Measurements from ENCODE around the gene ZMYND15.

ZMYND15 gene

DNA sequence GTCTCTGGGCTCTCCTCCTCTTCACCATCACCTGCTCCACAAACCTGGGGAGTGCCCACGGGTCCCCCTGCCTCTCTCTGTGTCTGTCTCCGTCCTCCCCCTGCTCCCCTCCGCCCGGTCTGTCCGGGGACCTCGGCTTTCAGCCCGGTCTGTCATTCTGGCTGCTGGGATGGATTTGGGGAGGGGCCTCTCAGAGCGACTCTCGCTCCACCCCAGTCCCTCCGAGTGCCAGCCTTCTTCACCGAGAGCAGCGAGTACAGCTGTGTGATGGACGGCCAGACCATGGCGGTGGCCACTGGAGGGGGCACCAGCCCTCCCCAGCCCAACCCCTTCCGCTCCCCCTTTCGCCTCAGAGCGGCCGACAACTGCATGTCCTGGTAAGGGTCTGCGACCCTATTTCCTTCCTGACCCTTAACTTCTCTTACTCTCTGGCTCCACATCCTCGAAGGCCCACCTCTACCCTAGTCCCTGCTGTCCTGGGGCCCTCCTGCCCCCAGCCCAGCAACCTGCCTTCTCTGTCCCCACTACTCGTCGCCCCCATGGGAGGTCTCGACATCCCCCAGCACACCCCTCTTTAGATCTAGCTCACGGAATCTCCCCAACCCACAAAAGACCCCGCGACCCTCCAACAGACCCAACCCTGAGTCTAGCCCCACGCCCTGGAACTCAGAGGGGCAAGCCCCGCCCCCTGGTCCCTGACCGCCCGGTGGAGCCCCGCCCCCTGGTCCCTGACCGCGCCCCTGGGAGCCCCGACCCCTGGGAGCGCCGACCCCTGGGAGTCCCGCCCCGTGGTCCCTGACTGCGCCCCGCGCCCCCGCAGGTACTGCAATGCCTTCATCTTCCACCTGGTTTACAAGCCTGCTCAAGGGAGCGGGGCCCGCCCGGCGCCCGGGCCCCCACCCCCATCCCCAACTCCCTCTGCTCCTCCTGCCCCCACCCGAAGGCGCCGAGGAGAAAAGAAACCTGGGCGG, 5.7 kb downstream of the ZMYND15 start:
- DNase-seq: no peak

DNA sequence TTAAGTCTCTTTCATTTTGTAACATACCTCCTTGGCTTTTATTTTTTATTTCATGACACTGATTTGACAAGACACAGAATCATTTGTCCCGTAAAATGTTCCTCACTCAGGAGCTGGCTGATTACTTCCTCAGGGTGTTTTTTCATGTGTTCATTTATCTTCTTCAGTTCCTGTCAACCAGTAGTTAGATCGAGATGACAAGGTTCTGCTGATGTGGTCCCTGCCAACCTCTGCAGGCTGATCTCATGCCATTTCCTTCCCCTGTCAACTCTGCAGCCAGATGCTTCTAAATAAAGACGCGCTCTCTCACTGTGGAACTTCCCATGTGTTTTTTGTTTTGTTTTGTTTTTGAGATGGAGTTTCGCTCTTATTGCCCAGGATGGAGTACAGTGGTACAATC, 8.2 kb downstream of the ZMYND15 start:
- DNase-seq: no peak

DNA sequence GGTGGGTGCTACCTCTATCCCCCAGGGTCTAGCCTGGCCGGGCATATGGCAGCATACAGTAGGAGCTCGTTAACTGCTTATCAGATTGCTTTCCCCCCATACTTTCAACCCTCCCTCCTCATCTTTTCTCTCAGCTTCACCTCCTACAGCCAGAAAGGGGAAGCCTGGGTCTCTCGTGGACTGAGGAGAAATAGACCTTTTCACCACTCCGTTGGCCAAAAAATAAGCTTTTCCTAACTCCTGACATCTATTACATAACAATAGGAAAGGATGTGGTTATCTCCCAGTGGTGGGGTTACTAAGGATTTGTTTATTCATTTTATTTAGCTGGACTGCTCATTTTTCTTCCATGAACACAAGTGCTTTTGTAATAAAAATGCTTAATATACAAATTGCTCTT, 9.1 kb downstream of the ZMYND15 start:
- DNase-seq: no peak

DNA sequence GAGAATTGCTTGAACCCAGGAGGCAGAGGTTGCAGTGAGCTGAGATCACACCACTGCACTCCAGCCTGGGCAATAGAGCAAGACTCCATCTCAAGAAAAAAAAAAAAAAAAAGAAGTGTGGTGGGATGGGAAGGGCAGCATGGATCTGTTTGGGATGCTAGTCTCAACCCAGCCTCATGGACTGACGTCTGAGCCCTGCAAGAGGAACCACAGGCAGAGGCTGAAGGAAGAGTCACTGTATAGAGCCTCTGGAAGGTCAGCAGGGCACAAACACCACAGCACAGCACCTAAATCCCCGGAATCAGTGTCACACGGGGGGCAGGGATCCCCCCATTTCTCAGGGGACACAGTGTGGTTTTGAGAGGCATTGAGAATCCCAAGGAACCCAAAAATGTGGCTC, 11.0 kb downstream of the ZMYND15 start:
- DNase-seq: no peak

DNA sequence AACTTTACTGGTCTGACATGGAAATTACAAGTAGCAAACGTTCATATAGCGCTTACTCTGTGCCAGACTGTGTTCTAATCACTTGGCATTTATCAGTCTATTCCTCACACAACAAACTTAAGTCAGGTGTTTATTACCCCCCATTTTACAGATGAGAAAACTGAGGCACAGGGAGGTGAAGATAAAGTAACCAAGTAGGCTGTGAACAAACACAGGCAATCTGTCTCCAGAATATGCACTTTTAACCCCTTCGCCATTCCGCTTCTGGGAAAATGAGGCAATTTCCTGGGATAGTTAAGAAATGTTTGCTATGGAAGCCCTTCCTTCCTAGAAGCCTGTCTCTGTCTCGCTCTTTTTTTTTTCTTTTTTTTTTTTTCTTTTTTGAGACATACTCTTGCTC, 12.3 kb downstream of the ZMYND15 start:
- no peak for DNase-seq

DNA sequence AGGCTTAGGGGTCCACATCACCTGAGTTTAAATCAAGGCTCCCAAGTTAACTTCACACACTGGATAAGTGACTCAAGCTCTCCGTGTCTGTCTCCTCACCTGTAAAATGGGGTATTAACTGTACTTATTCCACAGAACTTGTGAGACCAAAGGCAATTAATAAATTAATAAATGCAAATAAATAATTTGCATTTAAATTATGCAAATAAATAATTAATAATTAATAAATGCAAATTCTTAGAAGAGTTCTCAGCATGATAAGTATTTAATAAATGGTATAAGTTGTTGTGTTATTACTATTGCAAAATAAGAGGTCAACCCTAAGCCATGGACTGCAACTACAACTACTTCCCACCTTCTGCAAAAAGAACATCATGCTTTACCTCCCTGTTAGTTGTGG, 13.8 kb downstream of the ZMYND15 start:
- no peak for DNase-seq

DNA sequence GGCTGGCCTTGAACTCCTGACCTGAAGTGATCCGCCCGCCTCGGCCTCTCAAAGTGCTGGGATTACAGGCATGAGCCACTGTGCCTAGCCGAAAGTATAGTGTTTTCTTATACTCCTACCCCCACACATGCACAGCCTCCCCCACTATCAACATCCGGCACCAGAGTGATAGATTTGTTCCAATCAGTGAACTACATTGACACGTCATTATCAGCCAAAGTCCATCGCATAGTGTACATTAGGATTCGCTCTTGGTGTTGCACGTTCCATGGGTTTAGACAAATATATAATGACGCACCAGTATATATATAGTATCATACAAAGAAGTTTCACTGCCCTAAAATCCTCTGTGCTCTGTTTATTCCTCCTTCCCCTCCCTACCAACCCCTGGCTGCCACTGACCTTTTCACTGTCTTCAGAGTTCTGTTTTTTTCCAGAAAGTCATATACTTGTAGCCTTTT, 20.2 kb downstream of the ZMYND15 start:
- no peak for DNase-seq

DNA sequence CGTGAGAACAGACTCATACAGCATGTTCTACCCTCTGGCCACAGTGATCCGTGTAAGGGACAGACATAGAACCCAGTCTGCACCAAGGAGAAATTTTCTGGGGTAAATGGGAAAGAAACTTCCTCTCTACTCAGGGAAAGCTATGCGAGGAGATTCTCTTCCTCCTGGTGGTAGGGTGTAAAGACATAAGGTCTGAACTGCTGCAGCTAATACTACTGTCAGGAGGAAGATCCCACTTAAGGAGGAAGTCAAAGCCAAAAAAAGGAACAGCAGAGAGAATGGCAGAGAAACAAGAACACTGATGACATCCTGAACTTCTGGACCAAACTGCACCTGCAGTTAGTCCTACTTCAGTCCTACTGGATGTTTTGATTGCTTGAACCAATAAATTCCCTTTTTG, 25.0 kb downstream of the ZMYND15 start:
- no peak for DNase-seq

DNA sequence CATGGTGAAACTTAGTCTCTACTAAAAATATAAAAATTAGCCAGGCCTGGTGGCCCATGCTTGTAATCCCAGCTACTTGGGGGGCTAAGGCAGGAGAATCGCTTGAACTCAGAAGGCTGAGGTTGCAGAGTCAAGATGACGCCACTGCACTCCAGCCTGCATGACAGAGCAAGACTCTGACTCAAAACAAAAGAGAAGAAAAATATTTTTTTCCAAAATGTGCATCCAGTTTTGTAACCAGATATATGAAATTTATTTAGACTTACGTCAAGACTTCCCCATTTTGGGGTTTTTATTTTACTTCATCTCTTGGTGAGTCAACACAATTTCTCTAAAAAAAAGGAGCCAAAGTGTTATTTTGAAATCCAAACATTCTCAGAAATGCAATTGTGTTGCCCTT, 26.6 kb downstream of the ZMYND15 start:
- no peak for DNase-seq

DNA sequence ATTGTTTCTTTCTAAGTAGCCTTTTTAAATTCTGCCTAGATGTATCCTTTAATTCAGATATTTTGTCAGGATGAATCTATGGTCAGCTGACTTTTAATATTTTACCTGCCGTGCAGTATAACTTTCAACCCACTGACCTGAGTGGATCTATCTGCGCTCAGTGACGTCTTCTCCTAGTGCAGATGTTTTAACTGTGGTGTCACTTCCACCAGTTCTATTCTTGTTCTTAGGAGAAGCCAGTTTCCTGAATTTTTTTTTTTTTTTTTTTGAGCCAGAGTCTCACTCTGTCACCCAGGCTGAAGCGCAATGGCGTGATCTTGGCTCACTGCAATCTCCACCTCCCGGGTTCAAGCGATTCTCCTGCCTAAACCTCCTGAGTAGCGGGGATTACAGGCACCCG, 27.1 kb downstream of the ZMYND15 start:
- no peak for DNase-seq

DNA sequence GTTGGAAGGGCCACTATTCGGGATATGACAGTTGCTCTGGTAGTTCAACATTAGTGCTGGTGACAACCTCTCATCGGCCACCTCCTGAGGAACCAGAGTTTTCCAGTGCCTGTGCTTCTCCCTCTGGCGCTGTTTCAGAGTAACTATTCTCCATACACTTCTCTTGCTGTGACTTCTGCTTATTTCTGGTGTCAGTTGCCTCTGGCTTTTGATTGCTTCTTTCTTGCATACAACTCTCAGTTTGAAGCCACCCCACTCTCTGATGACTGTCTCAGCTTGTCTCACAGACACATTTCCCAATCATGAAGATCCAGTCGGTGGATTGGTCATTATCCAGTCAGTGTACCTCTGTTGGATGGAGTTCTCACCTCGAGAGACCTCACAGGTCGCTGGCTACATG, 28.7 kb downstream of the ZMYND15 start:
- no peak for DNase-seq

DNA sequence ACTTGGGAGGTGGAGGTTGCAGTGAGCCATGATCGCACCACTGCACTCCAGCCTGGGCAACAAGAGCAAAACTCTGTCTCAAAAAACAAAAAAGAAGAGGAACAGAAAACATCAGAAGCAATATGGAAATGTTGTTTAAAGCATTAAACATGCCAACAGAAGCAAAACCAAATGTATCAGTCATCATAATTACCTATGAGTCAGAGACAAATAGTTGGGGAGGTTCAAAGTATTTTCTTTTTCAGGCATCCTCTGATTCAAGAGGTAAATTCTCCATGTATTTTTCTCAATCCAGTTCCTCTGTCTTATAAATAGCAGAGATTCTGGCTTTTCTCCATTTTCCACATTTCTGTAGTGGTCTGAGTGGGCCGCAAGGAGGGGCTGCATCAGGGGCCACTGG, 30.0 kb downstream of the ZMYND15 start:
- DNase-seq: no peak

DNA sequence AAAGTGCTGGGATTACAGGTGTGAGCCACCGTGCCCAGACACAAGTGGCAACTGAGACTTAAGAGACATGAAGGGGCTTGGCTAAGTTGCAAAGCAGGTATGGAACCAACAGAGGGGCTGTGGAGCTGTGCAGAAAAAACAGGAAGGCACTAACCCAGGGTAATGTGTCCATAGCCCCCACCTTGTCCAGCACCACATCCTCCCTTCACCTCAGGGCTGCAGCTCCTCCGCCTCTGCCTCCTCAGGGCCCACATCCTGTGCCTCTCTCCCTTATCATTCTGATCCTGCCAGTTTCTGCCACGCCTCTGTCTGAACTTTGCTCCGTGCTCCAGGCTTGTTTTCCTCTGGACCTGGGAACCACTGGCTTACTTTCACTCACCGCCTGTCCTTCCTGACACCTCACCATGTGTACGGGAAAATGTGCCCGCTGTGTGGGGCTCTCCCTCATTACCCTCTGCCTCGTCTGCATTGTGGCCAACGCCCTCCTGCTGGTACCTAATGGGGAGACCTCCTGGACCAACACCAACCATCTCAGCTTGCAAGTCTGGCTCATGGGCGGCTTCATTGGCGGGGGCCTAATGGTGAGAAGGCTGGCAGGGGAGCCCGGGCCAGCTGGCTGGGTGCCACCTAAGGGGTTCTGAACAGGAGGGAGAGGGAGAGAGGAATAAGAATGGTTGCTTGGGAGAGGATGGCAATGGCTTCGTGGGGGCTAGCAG, 32.0 kb downstream of the ZMYND15 start, which contains the start of gene TM4SF5:
Gene TM4SF5 (plus strand): TSS at position 368 of the 716 bp plus-strand sequence. CDS start 37 bp downstream, at position 405.
- no peak for DNase-seq

DNA sequence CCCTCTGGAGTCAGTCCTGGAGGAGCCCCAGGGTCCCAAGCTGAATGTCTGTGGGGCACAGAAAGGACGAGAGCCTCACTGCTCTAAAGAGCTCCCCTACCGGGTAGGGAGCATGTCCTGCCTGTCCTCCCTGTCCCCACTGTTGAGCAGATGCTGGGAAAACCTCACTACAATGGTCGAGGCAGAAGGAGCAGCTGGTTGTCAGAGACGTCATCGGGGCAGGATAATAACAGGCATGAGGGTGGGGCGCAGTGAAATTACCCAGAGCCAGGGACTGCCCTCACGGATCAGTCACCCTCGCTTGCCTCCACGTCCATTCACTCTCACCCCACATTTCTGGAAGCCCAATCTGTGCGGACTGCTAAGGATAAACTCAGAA, 32.6 kb downstream of the ZMYND15 start:
- no peak for DNase-seq

DNA sequence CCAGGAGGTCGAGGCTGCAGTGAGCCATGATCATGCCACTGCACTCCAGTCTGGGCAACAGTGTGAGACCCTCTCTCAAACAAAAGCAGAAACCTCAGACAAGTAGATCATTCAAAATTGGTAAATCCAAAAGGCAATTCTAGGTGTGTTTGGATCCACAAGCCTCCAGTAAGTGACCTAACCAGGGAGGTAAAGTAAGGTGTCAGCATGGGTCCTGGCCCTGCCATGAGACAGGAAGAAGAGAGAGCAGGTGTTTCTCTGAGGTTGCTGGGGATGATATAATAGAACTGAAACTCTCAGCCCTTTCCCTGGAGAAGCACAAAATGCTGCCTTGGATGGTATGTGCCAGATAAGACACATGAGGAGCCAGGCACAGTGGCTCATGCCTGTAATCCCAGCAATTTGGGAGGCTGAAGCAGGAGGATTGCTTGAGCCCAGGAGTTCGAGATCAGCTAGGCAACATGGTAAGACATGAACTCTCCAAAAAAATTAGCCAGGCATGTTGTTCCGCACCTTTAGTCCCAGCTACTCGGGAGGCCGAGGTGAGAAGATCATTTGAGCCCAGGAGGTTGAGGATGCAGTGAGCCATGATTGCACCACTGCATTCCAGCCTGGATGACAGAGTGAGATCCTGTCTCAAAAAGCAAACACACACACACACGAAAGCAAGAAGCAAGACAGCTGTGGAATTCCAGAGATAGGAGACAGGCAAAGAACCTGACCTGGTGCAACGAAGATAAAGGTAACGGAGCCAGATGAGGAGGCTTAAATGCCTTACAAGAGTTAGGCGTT, 38.5 kb downstream of the ZMYND15 start:
- DNase-seq: no peak

DNA sequence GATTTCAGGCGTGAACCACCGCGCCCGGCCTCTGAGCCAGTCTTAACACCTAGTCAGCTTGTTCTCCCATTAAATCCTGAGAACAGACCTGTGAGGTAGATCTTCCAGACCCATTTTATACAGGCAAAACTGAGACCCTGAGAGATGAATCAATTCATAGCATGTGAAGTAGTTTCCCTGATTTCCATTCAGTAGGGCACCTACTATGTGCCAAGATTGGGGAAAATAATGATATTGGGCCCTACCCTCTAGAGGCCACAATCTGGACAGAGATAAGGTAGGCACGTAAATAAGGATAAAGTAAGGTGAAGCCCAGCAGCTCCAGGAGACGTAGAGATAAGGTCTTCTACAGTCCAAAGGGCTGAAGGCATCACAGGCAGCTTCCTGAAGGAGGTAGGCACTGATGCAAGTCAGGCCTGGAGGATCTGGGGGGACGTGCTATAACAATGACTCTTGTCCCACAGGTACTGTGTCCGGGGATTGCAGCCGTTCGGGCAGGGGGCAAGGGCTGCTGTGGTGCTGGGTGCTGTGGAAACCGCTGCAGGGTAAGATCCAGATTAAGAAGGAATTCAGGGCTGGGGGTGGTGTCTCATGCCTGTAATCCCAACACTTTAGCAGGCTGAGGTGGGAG, 40.8 kb downstream of the ZMYND15 start:
- no peak for DNase-seq

DNA sequence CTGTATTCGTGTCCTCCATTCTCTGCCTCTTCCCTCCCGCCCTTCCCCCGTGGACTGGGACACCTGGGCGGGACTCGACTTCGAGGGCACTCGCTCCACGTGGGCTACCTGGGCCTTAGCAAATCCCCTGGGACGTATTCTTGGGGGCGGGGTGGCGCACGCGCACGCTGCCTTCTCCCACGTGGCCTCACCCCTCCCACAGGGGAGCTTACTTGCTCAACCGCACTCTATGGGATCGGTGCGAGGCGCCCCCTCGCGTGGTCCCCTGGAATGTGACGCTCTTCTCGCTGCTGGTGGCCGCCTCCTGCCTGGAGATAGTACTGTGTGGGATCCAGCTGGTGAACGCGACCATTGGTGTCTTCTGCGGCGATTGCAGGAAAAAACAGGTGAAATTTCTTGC, 43.0 kb downstream of the ZMYND15 start:
- DNase-seq: no peak

DNA sequence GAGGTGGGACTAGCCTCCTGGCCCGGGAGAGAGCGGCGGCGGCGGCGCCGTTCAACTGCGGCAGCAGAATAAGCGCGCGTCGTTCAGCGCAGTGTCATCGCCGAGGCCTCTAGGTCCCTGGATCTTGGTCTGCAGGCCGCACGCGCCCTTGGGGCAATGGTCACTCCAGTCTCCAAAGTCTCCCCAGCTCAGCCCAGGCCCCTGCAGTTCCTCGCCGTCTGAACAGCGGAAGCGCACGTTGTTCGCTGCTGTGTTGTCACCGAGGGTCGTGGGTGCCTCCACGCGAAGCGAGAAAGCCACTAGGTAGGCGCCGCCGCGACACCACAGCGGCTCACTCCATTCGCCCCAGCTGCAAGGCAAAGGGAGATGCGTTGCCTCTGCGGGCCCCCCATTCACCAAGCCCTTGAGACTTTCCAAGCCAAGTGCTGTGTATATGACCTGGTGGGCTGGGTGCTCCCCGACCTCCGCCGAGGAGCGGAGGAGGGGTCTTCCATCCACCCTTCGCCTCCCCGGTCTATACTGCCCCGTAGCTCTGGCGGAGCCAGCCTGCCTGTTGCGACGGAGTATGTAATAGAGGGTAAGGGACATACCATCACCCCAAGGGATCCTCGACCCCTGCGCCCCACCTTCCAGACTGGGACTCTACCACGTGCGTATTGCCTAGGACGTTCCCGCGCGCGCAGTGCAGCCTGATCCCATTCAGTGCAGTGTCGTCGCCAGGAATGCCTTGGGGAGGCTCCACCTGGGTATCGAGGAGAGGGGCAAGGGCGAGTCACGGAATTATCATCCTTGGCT, 45.9 kb downstream of the ZMYND15 start:
- DNase-seq: no peak

DNA sequence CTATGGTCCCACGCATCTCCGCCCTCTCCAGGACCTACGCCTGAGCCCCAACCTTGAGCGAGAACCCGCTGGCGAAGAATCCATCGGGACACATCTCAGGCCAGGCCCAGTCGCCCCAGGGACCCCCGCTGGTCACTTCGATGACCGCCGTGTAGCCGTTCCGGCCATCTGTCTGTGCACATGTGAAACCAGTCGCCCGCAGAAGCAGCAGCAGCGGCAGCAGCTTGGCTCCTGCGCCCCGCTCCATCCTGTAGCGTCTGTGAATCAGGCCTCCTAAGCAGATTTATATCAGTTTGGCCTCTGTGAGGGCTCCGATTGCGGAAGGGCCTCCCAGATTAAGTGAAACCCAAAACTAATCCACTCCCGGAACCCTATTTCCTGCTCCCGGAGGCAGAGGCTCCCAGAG, 46.5 kb downstream of the ZMYND15 start, which contains the start of gene VMO1:
Gene VMO1 (minus strand): TSS at position 259 of the 406 bp plus-strand sequence. CDS start 12 bp downstream, at position 247.
- no peak for DNase-seq

DNA sequence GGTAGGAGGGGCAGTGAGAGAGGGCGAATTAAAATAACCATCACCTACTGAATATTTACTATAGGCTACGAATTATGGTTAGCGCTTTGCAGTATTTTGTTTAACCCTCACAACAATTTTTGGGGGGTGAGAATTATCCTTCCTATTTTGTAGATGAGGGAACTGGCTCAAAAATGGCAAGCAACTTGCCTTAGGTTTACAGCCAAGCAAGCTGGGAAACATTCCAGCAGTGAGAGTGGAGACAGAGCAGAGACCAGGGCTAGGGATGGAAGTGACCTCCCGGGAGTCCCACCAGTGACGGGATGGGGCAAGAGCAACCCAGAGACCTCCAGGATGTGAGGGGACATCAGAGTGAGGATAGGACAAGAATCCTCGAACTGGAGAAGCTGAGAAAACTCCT, 46.9 kb downstream of the ZMYND15 start:
- no peak for DNase-seq

DNA sequence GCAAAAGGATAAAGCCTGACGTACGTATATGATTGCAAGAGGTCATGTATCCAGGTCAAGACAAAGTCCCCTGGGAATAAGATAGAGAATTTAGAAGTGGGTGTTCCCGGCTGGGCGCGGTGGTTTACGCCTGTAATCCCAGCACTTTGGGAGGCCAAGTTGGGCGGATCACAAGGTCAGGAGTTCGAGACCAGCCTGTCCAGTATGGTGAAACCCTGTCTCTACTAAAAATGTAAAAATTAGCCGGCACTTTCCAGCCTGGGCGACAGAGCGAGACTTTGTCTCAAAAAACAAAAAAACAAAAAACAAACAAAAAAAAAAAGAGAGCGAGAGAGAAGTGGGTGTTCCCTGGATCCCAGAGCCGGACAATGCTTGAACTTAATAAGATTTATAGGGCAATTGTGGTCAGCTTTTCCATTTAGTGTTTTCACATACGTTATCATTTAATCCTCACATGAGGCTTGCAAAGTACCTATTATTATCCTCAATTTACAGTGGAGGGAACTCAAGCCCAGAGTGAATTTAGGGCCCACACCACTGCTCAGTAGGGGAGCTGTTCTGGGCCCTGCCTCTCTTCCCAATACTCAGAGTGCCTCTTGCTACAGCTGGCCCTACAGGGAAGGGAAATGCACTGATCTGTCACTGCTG, 48.6 kb downstream of the ZMYND15 start:
- no peak for DNase-seq
